Testis (tissue), 3 donors: Measurements from ENCODE around the gene CREB3L1. TPM values are rescaled to one million over a fixed set of nuclear protein-coding genes. Genes with fewer than 3 reads are reported as not detected.

Experiments
- DNase-seq: peaks from one replicate; pipeline ENCODE4 v3.0.0-alpha.2; 2019
- H3K27ac ChIP-seq, 2 donors: fragments of 200-600 bp; sonication (generic); one replicate each; pipeline ENCODE4 v1.5.1; 2019
- H3K27me3 ChIP-seq: fragments of 200-600 bp; sonication (generic); one replicate; pipeline ENCODE4 v1.5.1; 2019
- H3K36me3 ChIP-seq: fragments of 200-600 bp; sonication (generic); one replicate; pipeline ENCODE4 v1.5.1; 2017; ENCODE audit warnings: low read depth; ENCODE audit errors: missing control alignments
- H3K4me1 ChIP-seq: fragments of 200-600 bp; sonication (generic); one replicate; pipeline ENCODE4 v1.5.1; 2019
- H3K4me3 ChIP-seq, 2 donors: fragments of 200-600 bp; sonication (generic); one replicate each; pipeline ENCODE4 v1.5.1; 2017 to 2019
- H3K9me3 ChIP-seq: fragments of 200-600 bp; sonication (generic); one replicate; pipeline ENCODE4 v1.5.1; 2017
- CTCF ChIP-seq, 3 experiments: fragments of 450-650 bp in 2 of 3; fragments of 200-600 bp in 1 of 3; sonication (generic) in 1 of 3; IDR thresholded peaks; one replicate each; pipeline ENCODE4 v1.5.1; 2016 to 2019; ENCODE audit warnings: antibody characterized with exemption in 3 of 3, mild to moderate bottlenecking in 2 of 3, moderate library complexity in 1 of 3
- POLR2A ChIP-seq: fragments of 450-650 bp; IDR thresholded peaks from one replicate; pipeline ENCODE4 v1.6.1; 2017; ENCODE audit warnings: antibody characterized with exemption, mild to moderate bottlenecking, moderate library complexity
- WGBS, 2 donors: methylation state at CpG; one replicate each; pipeline ENCODE4 v1.1.5; 2018; 5-methylcytosine and 5-hydroxymethylcytosine counted together
- intact Hi-C: fragments of 100-400 bp; cut with DNase I; formaldehyde crosslinking; loops from one replicate; pipeline ENCODE4 v1.15.1; 2023; ENCODE audit warnings: low total_unique reads
- polyA plus RNA-seq: library from polyadenylated mRNA; stranded (reverse); fragments of 350-450 nt; fragmentation: Illumina TruSeq; extraction: RNeasy Lipid Tissue Mini Kit (QIAGEN cat#74804); gene quantifications from one replicate; pipeline ENCODE4 v1.2.3, GENCODE V29; 2014; ENCODE audit warnings: low read depth, low replicate concordance; ENCODE audit not compliant: insufficient read depth
- total RNA-seq, 2 donors: library from RNA; depleted of rRNA; stranded (reverse); fragments of >200 nt; gene quantifications; one replicate each; pipeline ENCODE4 v1.2.3, GENCODE V29; 2016

The CREB3L1 gene
- total and polyA plus RNA-seq, 3 donors from 2014 or later: 5.2 to 19.2 (median 8.1) TPM

DNA sequence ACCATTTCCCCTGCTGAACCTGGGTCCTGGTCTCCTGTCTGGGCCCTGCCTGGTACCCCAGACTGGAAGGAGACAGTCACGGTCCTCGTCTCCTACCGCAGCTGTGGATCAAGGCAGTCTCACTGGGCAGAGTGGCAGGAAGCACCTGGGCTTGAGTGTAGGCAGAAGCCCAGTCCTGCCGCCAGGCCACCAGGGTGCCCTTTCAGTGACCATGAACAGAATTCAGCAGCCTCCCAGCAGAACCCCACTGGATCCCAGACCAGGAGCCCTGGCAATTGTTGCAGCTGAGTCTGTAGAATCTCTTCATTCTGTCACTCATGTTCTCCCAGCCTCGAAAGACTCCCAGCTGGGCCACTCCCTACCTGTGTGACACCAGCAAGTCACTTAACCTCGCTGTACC, 25.5 kb upstream of the CREB3L1 start:
- Histone ChIP-seq H3K36me3 (no peaks in the 10 kb centered on the region), H3K4me1 (no peaks in the 10 kb centered on the region), H3K9me3 (no peaks in the 10 kb centered on the region), H3K27me3 (no peaks in the 10 kb centered on the region), H3K27ac (no peak overlapping the region), H3K4me3 (no peak overlapping the region)
- intact Hi-C loops: no loop called here
- TF ChIP-seq POLR2A (no peak), CTCF (IDR thresholded peaks at IDR 0.05) (no peak)
- DNase-seq: no peak
- 83 to 94% methylated on average over 3 to 6 of the region's 6 CpGs for WGBS, 2 donors

GRCh38 chr11:46252373-46252914, 25.0 kb upstream of the CREB3L1 start:
- no peak overlapping the region for H3K27ac ChIP-seq
- H3K27me3 ChIP-seq: no peaks in the 10 kb centered on the region
- WGBS, 2 donors: 80 to 84% methylated on average over 10 of the region's 10 CpGs
- no peaks in the 10 kb centered on the region for H3K36me3 ChIP-seq
- H3K4me3 ChIP-seq: no peak overlapping the region
- TF ChIP-seq POLR2A (no peak), CTCF (IDR thresholded peaks at IDR 0.05) (no peak)
- H3K9me3 ChIP-seq: no peaks in the 10 kb centered on the region
- no peaks in the 10 kb centered on the region for H3K4me1 ChIP-seq
- DNase-seq: no peak
- intact Hi-C loops: no loop called here

- Histone ChIP-seq H3K27me3 (no peaks in the 10 kb centered on the region), H3K4me1 (no peaks in the 10 kb centered on the region), H3K36me3 (no peaks in the 10 kb centered on the region), H3K9me3 (no peaks in the 10 kb centered on the region), H3K4me3 (no peak overlapping the region), H3K27ac (no peak overlapping the region)
- intact Hi-C loops: no loop called here
- DNase-seq: no peak
- no peak for TF ChIP-seq POLR2A
- no peak for TF ChIP-seq CTCF (IDR thresholded peaks at IDR 0.05)
- WGBS, 2 donors: 91 to 100% methylated on average over 9 to 13 of the region's 13 CpGs
Observed at GRCh38 chr11:46253258-46254132, 24.0 kb upstream of the CREB3L1 start.

- WGBS, 2 donors: 90 to 92% methylated on average over 9 of the region's 9 CpGs
- DNase-seq: no peak
- no peak for TF ChIP-seq CTCF (IDR thresholded peaks at IDR 0.05)
- no peak for TF ChIP-seq POLR2A
- H3K27ac ChIP-seq: no peak overlapping the region
- intact Hi-C loops: no loop called here
- H3K36me3 ChIP-seq: no peaks in the 10 kb centered on the region
- no peak overlapping the region for H3K4me3 ChIP-seq
- H3K4me1 ChIP-seq: no peaks in the 10 kb centered on the region
- H3K9me3 ChIP-seq: no peaks in the 10 kb centered on the region
- no peaks in the 10 kb centered on the region for H3K27me3 ChIP-seq
Observed at GRCh38 chr11:46254133-46254491, 23.4 kb upstream of the CREB3L1 start.
